ENCODE measurements around the gene ZNF784. TPM values are rescaled to one million over a fixed set of nuclear protein-coding genes. Genes with fewer than 3 reads are reported as not detected.

ZNF784 gene
- total and polyA plus RNA-seq, 9 of the 15 experiments (the other 6 are each of a cell fraction or from before 2014, with no cell fraction given), result 0.14 to 6.1 (median 2.1) TPM

DNA sequence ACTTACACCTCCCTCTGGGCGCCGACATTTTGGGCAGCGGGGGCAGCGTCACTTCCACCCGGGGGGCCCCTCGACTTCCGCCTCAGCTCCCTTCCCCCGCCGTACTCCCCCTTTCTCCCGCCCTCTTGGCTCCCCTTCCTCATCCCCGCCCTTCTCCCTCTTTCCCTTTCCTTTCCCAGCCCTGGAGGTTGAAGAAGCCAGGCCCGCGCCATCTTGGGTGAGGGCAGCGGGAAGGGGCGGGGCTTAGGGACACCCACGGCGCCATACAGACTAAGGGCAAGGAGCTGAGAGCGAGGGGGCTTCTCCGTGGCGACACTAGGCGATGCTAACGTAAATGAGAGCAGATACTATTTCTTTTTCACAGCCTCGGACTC lies 24.9 kb downstream of the ZNF784 start, which contains the start of gene FIZ1 (continued):
- TF ChIP-seq, protein P1, sequence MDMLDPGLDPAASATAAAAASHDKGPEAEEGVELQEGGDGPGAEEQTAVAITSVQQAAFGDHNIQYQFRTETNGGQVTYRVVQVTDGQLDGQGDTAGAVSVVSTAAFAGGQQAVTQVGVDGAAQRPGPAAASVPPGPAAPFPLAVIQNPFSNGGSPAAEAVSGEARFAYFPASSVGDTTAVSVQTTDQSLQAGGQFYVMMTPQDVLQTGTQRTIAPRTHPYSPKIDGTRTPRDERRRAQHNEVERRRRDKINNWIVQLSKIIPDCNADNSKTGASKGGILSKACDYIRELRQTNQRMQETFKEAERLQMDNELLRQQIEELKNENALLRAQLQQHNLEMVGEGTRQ (CRISPR knock-in tag; IDR thresholded peaks at IDR 0.05), result no peak
- TF ChIP-seq ZKSCAN1 (IDR thresholded peaks at IDR 0.05; ENCODE audit: low read depth, low read length), result peak; percentile 12; the same call in 1 of the 2 replicates
- no peak for TF ChIP-seq DIDO1 (tag; IDR thresholded peaks at IDR 0.05; ENCODE audit: low read depth)
- no peak for TF ChIP-seq BACH1 (tag; IDR thresholded peaks at IDR 0.05)
- TF ChIP-seq CAMTA2 (CRISPR knock-in tag; conservative IDR thresholded peaks at IDR 0.05), result no peak
- no peak for TF ChIP-seq ZZZ3 (IDR thresholded peaks at IDR 0.05)
- TF ChIP-seq SNRNP70 (optimal IDR thresholded peaks at IDR 0.05; ENCODE audit: low read depth, low read length), result no peak
- TF ChIP-seq NFATC3 (IDR thresholded peaks at IDR 0.05), result no peak
- TF ChIP-seq NFE2L1 (tag; IDR thresholded peaks at IDR 0.05; ENCODE audit: borderline replicate concordance, low read depth), result no peak
- no peak for TF ChIP-seq ZNF408 (CRISPR knock-in tag; IDR thresholded peaks at IDR 0.05; ENCODE audit: low read depth)
- TF ChIP-seq, protein P2, sequence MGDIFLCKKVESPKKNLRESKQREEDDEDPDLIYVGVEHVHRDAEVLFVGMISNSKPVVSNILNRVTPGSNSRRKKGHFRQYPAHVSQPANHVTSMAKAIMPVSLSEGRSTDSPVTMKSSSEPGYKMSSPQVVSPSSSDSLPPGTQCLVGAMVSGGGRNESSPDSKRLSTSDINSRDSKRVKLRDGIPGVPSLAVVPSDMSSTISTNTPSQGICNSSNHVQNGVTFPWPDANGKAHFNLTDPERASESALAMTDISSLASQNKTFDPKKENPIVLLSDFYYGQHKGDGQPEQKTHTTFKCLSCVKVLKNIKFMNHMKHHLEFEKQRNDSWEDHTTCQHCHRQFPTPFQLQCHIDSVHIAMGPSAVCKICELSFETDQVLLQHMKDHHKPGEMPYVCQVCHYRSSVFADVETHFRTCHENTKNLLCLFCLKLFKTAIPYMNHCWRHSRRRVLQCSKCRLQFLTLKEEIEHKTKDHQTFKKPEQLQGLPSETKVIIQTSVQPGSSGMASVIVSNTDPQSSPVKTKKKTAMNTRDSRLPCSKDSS (IDR thresholded peaks at IDR 0.05; ENCODE audit: low read depth, partially characterized antibody), result no peak
- no peak for TF ChIP-seq MTA2 (IDR thresholded peaks at IDR 0.05; ENCODE audit: low read depth)
- no peak for TF ChIP-seq ZNF354B (CRISPR knock-in tag; IDR thresholded peaks at IDR 0.05)
- TF ChIP-seq RB1 (IDR thresholded peaks at IDR 0.05; ENCODE audit: low read depth), result peak; percentile 78; the same call in 1 of the 2 replicates
- TF ChIP-seq, protein P3, sequence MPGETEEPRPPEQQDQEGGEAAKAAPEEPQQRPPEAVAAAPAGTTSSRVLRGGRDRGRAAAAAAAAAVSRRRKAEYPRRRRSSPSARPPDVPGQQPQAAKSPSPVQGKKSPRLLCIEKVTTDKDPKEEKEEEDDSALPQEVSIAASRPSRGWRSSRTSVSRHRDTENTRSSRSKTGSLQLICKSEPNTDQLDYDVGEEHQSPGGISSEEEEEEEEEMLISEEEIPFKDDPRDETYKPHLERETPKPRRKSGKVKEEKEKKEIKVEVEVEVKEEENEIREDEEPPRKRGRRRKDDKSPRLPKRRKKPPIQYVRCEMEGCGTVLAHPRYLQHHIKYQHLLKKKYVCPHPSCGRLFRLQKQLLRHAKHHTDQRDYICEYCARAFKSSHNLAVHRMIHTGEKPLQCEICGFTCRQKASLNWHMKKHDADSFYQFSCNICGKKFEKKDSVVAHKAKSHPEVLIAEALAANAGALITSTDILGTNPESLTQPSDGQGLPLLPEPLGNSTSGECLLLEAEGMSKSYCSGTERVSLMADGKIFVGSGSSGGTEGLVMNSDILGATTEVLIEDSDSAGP (CRISPR knock-in tag; IDR thresholded peaks at IDR 0.05), result no peak
- TF ChIP-seq, protein P4, sequence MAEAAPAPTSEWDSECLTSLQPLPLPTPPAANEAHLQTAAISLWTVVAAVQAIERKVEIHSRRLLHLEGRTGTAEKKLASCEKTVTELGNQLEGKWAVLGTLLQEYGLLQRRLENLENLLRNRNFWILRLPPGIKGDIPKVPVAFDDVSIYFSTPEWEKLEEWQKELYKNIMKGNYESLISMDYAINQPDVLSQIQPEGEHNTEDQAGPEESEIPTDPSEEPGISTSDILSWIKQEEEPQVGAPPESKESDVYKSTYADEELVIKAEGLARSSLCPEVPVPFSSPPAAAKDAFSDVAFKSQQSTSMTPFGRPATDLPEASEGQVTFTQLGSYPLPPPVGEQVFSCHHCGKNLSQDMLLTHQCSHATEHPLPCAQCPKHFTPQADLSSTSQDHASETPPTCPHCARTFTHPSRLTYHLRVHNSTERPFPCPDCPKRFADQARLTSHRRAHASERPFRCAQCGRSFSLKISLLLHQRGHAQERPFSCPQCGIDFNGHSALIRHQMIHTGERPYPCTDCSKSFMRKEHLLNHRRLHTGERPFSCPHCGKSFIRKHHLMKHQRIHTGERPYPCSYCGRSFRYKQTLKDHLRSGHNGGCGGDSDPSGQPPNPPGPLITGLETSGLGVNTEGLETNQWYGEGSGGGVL (CRISPR knock-in tag; IDR thresholded peaks at IDR 0.05), result no peak
- TF ChIP-seq, protein P5, sequence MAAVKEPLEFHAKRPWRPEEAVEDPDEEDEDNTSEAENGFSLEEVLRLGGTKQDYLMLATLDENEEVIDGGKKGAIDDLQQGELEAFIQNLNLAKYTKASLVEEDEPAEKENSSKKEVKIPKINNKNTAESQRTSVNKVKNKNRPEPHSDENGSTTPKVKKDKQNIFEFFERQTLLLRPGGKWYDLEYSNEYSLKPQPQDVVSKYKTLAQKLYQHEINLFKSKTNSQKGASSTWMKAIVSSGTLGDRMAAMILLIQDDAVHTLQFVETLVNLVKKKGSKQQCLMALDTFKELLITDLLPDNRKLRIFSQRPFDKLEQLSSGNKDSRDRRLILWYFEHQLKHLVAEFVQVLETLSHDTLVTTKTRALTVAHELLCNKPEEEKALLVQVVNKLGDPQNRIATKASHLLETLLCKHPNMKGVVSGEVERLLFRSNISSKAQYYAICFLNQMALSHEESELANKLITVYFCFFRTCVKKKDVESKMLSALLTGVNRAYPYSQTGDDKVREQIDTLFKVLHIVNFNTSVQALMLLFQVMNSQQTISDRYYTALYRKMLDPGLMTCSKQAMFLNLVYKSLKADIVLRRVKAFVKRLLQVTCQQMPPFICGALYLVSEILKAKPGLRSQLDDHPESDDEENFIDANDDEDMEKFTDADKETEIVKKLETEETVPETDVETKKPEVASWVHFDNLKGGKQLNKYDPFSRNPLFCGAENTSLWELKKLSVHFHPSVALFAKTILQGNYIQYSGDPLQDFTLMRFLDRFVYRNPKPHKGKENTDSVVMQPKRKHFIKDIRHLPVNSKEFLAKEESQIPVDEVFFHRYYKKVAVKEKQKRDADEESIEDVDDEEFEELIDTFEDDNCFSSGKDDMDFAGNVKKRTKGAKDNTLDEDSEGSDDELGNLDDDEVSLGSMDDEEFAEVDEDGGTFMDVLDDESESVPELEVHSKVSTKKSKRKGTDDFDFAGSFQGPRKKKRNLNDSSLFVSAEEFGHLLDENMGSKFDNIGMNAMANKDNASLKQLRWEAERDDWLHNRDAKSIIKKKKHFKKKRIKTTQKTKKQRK (IDR thresholded peaks at IDR 0.05; ENCODE audit: borderline replicate concordance, low read depth, low read length), result no peak
- TF ChIP-seq ETV1 (tag; conservative IDR thresholded peaks at IDR 0.05; ENCODE audit: low read depth), result peak; percentile 66; the same call in 1 of the 2 replicates
- peak; percentile 93 for TF ChIP-seq CREM (IDR thresholded peaks at IDR 0.05; ENCODE audit: low read depth)

All from K562 (cell line).